ENCODE results near the gene AIPL1. TPM values are rescaled to one million over a fixed set of nuclear protein-coding genes. Genes with fewer than 3 reads are reported as not detected.

The AIPL1 gene
- total RNA-seq, 1 donor from 2014 or later = not detected

- H3K4me3 Mint-ChIP-seq (ENCODE audit: unreplicated experiment) = no peak overlapping the region
These were observed 37.6 kb upstream of the AIPL1 start for GRCh38 chr17:6472517-6472916.

GRCh38 chr17:6471531-6472465 lies 36.9 kb upstream of the AIPL1 start:
- TF ChIP-seq CTCF (IDR thresholded peaks at IDR 0.05; ENCODE audit: unreplicated experiment) = no peak
- DNase-seq (ENCODE audit: low spot score) = no peak
- H3K9me3 Mint-ChIP-seq (ENCODE audit: unreplicated experiment) = no peaks in the 10 kb centered on the region
- H3K36me3 Mint-ChIP-seq (ENCODE audit: low read depth, unreplicated experiment) = peaks cover 4% of the 10 kb centered on the region
- no peak overlapping the region for H3K4me3 Mint-ChIP-seq (ENCODE audit: unreplicated experiment)
- no peak overlapping the region for H3K27ac Mint-ChIP-seq (ENCODE audit: unreplicated experiment)
- peaks cover 8% of the 10 kb centered on the region for H3K27me3 Mint-ChIP-seq (ENCODE audit: unreplicated experiment)
- peaks cover 10% of the 10 kb centered on the region for H3K4me1 Mint-ChIP-seq (ENCODE audit: unreplicated experiment)

More at GRCh38 chr17:6472517-6472916, 37.6 kb upstream of the AIPL1 start:
- TF ChIP-seq CTCF (IDR thresholded peaks at IDR 0.05; ENCODE audit: unreplicated experiment) = no peak
- Mint-ChIP-seq H3K4me1 (ENCODE audit: unreplicated experiment) (peaks cover 10% of the 10 kb centered on the region), H3K27me3 (ENCODE audit: unreplicated experiment) (peaks cover 9% of the 10 kb centered on the region), H3K9me3 (ENCODE audit: unreplicated experiment) (no peaks in the 10 kb centered on the region), H3K36me3 (ENCODE audit: low read depth, unreplicated experiment) (peaks cover 4% of the 10 kb centered on the region), H3K27ac (ENCODE audit: unreplicated experiment) (no peak overlapping the region)
- DNase-seq (ENCODE audit: low spot score) = no peak

GRCh38 chr17:6470751-6471521 lies 36.0 kb upstream of the AIPL1 start:
- Mint-ChIP-seq H3K27me3 (ENCODE audit: unreplicated experiment) (peaks cover 8% of the 10 kb centered on the region), H3K4me3 (ENCODE audit: unreplicated experiment) (no peak overlapping the region), H3K36me3 (ENCODE audit: low read depth, unreplicated experiment) (peaks cover 4% of the 10 kb centered on the region), H3K9me3 (ENCODE audit: unreplicated experiment) (no peaks in the 10 kb centered on the region), H3K27ac (ENCODE audit: unreplicated experiment) (no peak overlapping the region), H3K4me1 (ENCODE audit: unreplicated experiment) (peaks cover 4% of the 10 kb centered on the region)
- no peak for TF ChIP-seq CTCF (IDR thresholded peaks at IDR 0.05; ENCODE audit: unreplicated experiment)
- DNase-seq (ENCODE audit: low spot score) = no peak

- Mint-ChIP-seq H3K4me3 (ENCODE audit: unreplicated experiment) (no peak overlapping the region), H3K36me3 (ENCODE audit: low read depth, unreplicated experiment) (peaks cover 4% of the 10 kb centered on the region), H3K4me1 (ENCODE audit: unreplicated experiment) (peaks cover 6% of the 10 kb centered on the region), H3K27me3 (ENCODE audit: unreplicated experiment) (peaks cover 13% of the 10 kb centered on the region), H3K9me3 (ENCODE audit: unreplicated experiment) (no peaks in the 10 kb centered on the region), H3K27ac (ENCODE audit: unreplicated experiment) (no peak overlapping the region)
- TF ChIP-seq CTCF (IDR thresholded peaks at IDR 0.05; ENCODE audit: unreplicated experiment) = no peak
- DNase-seq (ENCODE audit: low spot score) = no peak
These were observed 35.3 kb upstream of the AIPL1 start for GRCh38 chr17:6470146-6470718.

Measured in endothelial cell (in vitro differentiated cells).